T-helper 22 cell (primary cell): Measurements from ENCODE around the gene CERKL.

ENCODE experiments used
- DNase-seq: peaks from one replicate; pipeline ENCODE4 v3.0.0-alpha.2; 2020; ENCODE audit warnings: low read depth

The CERKL gene

GRCh38 chr2:181517685-181518301 is 139.1 kb downstream of the CERKL start:
- DNase-seq, result no peak

- no peak for DNase-seq
Measured at GRCh38 chr2:181516992-181517391, 139.9 kb downstream of the CERKL start.

GRCh38 chr2:181515719-181516118 is 141.2 kb downstream of the CERKL start:
- no peak for DNase-seq

- DNase-seq, result no peak
Measured at GRCh38 chr2:181500201-181500600, 156.7 kb downstream of the CERKL start.

GRCh38 chr2:181499231-181499630 is 157.7 kb downstream of the CERKL start:
- DNase-seq, result no peak
